Activated CD8-positive, alpha-beta memory T cell treated with anti-CD3 and anti-CD28 coated beads for 36 hours (primary cell): ENCODE data around the gene ABHD8. TPM values are rescaled to one million over a fixed set of nuclear protein-coding genes. Genes with fewer than 3 reads are reported as not detected.
"Not testable (repeated sequence)": the region's sequence is repeated elsewhere in the genome, so short reads cannot be mapped to it uniquely, and the experiment has no call there.

Experiments used
- CTCF ChIA-PET: fragments of 350-600 bp; sonication (Branson Sonifier 250); formaldehyde crosslinking; loops from one replicate; lab custom pipeline; 2021; ENCODE audit warnings: antibody characterized with exemption; lab: Charles Lee
- POLR2A ChIA-PET: fragments of 350-600 bp; sonication (Branson Sonifier 250); formaldehyde crosslinking; loops from one replicate; lab custom pipeline; 2021; ENCODE audit warnings: antibody characterized with exemption; lab: Charles Lee
- total RNA-seq, 2 experiments: library from RNA; stranded (reverse); gene quantifications; one replicate each; pipeline ENCODE4 v1.2.3, GENCODE V29; 2021

Gene ABHD8
- total RNA-seq, 2 experiments from 2014 or later: 4.9 to 5.6 TPM

DNA sequence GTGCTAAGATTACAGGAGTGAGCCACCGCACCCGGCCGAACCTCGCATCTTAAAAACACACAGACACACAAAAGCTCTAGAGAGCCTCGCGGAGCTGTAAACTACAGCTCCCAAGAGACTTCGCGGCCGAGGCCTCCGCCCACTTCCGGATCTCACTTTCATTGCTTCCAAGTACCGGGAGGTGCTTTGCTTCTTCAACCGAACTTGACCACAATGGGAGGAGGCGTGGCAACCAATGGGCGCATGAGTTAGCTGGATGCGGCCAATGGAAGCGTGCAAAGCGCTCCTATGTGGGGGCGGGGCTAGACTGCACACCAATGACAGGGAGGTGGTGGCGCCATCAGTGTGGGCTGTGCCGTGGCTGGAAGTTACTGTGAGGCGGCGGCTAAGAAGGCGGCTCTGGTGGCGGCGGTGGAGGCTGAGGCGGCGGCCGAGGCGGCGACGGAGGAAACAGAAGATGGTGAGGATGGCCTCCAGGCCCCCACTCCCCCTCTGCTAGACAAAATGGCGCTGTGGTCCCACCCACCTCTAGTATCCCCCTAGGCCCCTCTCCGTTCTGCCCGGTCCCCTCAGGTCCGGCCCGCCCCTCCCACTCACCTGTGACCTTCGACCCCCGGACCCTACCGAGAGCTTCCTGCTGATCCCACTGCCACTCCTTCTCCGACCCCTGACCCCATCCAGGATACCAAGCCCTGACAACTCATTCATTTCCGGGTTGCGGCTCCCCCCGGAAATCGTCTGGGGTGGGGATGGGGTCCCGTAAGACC lies 6.2 kb upstream of the ABHD8 start, which contains the start of gene DDA1:
Gene DDA1, plus strand, starts transcription at position 366 of the 767 bp plus-strand sequence. Its CDS starts 92 bp downstream, at position 458.
- ChIA-PET CTCF (interaction anchor here (0.5 to 1.4 kb wide), 8 partner anchors 11 to 325 kb away, joined by 3 to 6 read pairs (median 3); partner anchors contain the start of gene ANO8), POLR2A (interaction anchor here (0.5 to 1.2 kb wide), 8 partner anchors 19 to 967 kb away, joined by 3 to 4 read pairs (median 3); partner anchors contain the start of genes ANO8 and GTPBP3)

DNA sequence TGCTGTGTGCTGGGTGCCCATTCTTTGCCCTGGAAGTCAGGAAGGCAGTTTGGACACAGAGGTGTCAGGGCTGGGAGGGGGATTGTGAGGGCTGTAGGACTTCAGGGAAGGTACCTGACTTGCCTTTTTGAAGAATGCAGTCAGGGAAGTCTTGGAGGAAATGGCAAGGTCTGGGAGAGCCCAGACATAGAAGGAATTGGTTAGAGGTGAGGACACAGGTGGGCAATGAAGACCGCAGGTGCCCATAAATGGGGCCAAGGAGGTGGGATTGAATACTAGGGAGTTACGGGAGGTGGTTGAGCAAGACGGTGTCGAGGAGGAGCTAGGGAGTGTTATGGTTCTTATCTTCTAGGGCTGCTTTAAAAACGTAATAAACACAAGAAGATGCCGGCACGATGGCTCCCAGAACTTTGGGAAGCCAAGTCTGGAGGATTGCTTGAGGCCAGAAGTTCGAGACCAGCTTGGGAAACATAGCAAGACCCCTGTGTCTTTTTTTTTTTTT lies 4.7 kb upstream of the ABHD8 start:
- ChIA-PET POLR2A (interaction anchor here (0.6 kb wide), 1 partner anchor 972 kb away, joined by 12 read pairs; no protein-coding TSS in a partner anchor), CTCF (interaction anchor here (0.7 kb wide), 1 partner anchor 137 kb away, joined by 3 read pairs; no protein-coding TSS in a partner anchor)

DNA sequence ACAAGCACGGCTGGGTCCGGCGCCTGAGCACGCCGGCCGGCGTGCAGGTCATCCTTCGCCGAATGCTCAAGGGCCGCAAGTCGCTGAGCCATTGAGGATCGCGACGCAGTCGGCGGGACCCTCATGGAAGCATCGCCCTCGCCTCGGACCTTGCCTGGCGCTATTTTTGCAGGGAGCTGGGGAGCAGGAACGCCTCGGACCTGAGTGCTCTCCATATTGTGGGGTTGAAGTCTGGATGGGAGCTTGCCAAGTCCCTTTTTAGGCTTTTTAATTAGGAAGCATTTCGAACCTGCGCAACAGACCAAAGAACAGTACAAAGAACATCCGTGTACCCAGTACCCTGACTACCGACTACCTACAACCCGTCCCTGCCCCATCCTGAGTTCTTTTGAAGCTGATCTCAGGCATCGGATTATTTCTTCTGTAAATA lies 3.1 kb upstream of the ABHD8 start:
- CTCF ChIA-PET: interaction anchor here (0.6 to 1.3 kb wide), 2 partner anchors 11 to 25 kb away, joined by 5 to 7 read pairs; partner anchors contain the start of gene ANKLE1

DNA sequence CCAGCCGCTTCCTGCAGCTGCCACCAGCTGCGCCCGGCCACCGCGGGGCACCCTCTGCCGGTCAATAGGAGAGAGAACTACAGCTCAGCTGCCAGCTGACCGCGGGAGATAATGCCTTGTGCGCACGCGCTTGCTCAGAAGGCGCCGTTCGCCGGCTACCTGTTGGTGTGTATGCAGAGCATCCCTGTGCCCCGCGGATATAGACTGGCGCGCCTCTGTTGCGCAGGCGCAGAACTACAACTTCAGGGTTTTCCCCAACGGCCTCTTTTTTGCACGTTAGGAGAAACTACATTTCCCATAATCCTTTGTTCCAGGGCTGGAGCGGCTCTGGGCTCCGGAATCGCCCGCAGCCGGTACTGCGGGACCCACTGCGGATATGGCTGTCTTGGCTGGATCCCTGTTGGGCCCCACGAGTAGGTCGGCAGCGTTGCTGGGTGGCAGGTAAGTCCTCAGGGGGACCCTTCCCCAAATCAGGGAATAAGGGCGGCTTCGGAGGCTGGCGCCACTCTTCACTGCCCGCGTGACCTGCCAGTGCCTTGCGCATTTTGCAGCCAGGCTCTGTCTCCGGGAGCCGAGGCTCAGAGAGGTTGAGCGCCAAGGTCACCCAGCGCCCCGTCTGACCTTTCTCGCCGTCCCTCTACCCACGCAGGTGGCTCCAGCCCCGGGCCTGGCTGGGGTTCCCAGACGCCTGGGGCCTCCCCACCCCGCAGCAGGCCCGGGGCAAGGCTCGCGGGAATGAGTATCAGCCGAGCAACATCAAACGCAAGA lies 2.5 kb upstream of the ABHD8 start, which contains the start of gene MRPL34:
Gene MRPL34, plus strand, starts transcription at position 356 of the 768 bp plus-strand sequence. Its CDS starts 21 bp downstream, at position 377.
- CTCF ChIA-PET: interaction anchor here (0.6 to 2.1 kb wide), 11 partner anchors 10 to 1463 kb away, joined by 3 to 16 read pairs (median 4); partner anchors contain the start of genes ANKLE1 and ANO8
- POLR2A ChIA-PET: interaction anchor here (0.7 to 1.0 kb wide), 4 partner anchors 11 to 39 kb away, joined by 3 to 4 read pairs (median 4); partner anchors contain the start of gene BABAM1

More for the DNA sequence above, 3.1 kb upstream of the ABHD8 start:
- POLR2A ChIA-PET: interaction anchor here (0.6 to 0.7 kb wide), 2 partner anchors 13 to 32 kb away, joined by 4 read pairs; no protein-coding TSS in a partner anchor

DNA sequence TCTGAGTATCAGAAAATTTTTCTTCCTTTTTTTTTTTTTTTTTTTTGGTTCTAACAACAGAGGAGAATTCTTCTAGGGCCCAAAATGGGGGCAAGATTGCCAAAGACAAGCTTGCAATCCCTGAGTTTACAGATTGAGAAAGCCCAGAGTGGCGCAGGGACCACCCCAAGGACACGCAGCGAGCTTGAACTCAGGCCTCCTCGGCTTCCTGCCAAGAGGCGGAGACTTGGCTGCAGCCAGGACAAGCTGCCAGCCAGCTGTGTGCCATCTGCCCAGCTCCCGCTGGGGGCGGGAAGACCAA lies 1.9 kb upstream of the ABHD8 start:
- ChIA-PET CTCF (interaction anchor here (0.6 to 2.1 kb wide), 11 partner anchors 10 to 1463 kb away, joined by 3 to 16 read pairs (median 4); partner anchors contain the start of genes ANKLE1 and ANO8), POLR2A (interaction anchor here (0.7 to 1.0 kb wide), 3 partner anchors 11 to 38 kb away, joined by 3 to 4 read pairs (median 4); partner anchors contain the start of gene BABAM1)

DNA sequence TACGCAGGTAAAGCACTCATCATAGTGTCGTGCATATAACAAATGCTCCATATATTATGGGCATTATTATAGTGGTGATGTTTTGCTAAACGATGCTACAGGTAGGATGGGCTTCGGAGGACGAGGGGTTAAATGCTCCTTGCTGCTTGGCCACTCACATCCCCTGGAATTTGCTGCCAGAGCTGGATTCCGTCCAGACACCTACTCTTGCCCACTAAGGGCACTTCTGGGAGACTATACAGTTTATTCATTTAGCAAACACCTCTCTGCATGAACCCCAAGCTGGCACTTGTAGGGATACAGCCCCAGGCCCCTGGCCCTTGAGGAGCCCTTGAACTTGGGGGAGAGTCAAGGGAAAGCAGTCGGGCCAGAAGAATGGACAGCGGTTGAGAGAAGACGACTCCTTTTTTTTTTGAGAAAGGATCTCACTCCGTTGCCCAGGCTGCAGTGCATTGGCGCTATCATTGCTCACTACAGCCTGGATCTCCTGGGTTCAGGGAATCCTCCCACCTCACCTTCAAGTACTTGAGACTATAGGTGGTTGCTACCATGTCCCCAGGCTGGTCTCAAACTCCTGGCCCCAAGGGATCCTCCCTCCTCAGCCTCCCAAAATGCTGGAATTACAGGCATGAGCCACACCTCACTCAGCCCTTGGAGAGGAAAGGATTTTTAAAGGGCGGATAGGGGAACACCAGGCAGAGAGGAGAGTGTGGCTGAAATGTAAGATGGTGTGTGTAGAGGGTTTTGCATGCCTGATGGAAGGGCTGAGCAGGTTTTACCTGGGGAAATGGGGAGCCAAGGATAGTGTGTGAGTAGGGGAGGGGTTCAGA lies 1.4 kb upstream of the ABHD8 start:
- ChIA-PET POLR2A (interaction anchor here (0.5 to 1.0 kb wide), 4 partner anchors 10 to 38 kb away, joined by 3 to 6 read pairs (median 4); partner anchors contain the start of gene BABAM1), CTCF (interaction anchor here (0.6 to 2.2 kb wide), 12 partner anchors 9 to 1464 kb away, joined by 3 to 16 read pairs (median 4); no protein-coding TSS in a partner anchor)

DNA sequence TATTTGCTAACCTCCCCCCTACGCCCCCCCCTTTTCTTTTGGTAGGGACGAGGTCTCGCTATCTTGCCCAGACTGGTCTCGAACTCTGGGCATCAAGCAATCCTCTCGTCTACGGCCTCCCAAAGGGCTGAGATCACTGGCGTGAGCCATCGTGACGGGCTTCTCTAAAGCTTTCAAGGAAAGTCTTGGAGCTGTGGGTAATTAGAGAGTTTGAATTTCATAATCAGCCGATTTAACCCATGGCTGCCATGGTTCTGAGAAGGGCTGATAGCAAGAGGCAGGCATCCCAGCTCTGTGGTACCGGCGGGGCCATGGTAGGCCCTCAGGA lies 679 bp upstream of the ABHD8 start:
- POLR2A ChIA-PET: interaction anchor here (0.5 kb wide), 2 partner anchors 39 to 992 kb away, joined by 4 to 6 read pairs; no protein-coding TSS in a partner anchor
- CTCF ChIA-PET: interaction anchor here (0.6 to 2.2 kb wide), 5 partner anchors 8 to 82 kb away, joined by 3 to 14 read pairs (median 5); no protein-coding TSS in a partner anchor

DNA sequence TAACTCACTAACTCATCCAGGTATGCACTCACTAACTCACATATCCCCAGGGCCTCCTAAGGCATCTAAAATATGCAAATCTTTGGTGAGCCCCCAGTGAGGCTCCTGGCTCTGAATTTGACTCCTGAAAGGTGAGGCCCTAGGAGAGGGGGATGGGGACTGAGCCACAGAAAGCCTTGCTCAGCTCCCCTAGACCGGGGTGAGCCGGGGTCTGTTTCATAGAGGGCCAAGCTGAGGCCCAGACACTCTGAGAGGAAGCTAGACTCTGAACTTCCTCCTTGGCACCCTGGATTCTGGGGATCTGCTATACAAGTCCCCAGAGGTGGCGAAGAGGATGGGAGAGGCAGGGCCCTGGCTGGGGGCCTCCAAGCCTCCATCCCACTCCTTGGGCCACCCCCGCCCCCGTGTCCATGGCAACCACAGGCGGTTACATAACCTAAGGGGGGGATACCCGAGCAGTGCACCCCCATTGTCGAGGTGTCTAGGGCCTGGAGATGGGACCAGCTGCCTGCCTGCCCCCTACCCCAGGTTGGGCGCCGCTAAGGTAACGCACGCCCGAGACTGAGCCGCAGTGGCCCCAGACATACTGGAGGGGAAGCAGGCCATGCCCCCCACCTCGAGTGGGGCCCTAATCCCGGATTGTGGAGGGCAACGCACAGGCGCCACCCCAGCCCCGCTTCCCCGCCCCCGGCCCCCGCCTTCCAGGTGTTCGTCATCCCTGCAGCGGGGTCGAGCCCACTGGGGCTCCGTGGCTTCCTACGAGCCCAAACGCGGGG lies 646 bp downstream of the ABHD8 start:
- CTCF ChIA-PET: interaction anchor here (2.2 kb wide), 1 partner anchor 9 kb away, joined by 14 read pairs; no protein-coding TSS in a partner anchor
- POLR2A ChIA-PET: no interaction called here

DNA sequence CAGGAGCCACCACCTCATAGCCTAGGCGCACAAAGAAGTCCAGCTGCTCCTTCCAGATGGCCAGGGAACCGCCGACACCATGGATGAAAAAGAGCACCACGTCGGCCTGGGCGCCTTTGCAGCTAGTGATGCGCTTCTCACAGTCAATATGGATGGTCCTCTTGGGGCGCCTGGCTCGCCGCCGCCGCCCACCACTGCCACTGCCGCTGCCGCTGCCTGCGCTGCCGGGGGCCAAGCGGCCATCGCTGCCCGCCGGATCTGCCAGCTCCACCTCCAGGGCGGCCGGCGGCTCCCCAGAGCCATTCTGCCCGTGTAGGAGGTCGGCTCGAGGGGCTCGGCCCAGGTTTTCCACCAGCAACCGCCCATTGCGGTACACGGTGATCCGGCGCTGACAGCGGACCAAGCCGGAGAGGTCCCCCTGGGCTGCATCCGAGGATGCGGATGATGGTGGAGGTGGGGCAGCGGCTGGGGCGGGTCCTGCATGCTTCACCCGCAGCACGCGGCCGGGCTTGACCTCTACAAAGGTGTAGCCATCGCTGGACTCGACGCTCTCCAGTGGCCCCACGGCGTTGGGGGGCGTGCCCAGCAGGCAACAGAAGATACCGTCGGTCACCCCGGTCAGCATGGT lies 2.1 kb downstream of the ABHD8 start:
- ChIA-PET CTCF (no interaction called here), POLR2A (no interaction called here)

DNA sequence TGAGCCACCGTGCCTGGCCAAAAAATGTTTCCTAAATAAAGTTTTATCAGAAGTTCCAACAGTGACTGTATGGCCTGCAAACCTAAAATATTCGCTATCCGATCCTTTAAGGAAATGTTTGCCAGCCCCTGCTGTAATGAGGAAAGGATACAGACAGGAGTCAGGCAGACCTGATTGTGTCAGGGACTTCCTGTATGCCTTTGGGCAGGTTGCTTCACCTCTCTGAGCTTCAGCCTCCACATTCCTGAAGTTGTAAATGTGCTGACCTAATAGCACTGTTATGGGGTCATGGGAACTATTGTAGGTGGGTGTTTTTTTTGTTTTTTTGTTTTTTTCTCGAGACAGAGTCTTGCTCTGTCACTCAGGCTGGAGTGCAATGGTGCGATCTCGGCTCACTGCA lies 6.2 kb downstream of the ABHD8 start:
- ChIA-PET CTCF (interaction anchor here (1.0 to 1.2 kb wide), 2 partner anchors 45 to 89 kb away, joined by 4 to 5 read pairs; no protein-coding TSS in a partner anchor), POLR2A (no interaction called here)

DNA sequence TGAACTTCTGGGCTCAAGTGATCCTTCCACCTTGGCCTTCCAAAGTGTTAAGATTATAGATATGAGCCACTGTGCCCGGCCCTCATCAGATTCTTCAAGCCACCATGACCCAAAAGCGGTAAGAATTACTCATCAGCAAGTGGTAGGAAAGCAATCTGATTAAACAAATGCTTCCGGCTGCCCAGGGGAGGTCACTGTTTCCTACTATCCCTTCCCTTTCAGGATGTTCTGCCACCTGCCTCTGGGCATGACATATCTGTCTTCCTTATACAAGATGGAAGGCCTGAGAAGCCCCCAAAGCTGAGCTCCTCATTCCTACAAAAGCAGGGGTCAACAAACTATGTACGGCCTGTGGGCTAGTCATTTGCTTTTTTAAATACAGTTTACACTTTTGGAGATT lies 7.0 kb downstream of the ABHD8 start:
- POLR2A ChIA-PET: no interaction called here
- CTCF ChIA-PET: interaction anchor here (1.0 to 1.2 kb wide), 4 partner anchors 8 to 89 kb away, joined by 4 to 9 read pairs (median 5); no protein-coding TSS in a partner anchor

DNA sequence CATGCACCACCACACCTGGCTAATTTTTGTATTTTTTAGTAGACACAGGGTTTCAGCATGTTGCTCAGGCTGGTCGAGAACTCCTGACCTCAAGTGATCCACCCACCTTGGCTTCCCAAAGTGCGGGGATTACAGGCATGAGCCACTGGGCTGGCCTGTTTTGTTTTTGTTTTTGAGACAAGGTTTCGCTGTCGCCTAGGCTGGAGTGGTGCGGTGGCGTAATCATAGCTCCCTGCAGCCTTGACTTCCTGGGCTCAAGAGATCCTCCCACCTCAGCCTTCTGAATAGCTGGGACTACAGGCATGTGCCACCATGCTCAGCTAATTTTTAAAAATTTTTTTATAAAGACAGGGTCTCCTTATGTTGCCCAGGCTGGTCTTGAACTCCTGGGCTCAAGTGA lies 7.7 kb downstream of the ABHD8 start:
- CTCF ChIA-PET: interaction anchor here (0.7 to 1.6 kb wide), 4 partner anchors 9 to 91 kb away, joined by 5 to 9 read pairs (median 6); no protein-coding TSS in a partner anchor
- POLR2A ChIA-PET: not testable (repeated sequence)

DNA sequence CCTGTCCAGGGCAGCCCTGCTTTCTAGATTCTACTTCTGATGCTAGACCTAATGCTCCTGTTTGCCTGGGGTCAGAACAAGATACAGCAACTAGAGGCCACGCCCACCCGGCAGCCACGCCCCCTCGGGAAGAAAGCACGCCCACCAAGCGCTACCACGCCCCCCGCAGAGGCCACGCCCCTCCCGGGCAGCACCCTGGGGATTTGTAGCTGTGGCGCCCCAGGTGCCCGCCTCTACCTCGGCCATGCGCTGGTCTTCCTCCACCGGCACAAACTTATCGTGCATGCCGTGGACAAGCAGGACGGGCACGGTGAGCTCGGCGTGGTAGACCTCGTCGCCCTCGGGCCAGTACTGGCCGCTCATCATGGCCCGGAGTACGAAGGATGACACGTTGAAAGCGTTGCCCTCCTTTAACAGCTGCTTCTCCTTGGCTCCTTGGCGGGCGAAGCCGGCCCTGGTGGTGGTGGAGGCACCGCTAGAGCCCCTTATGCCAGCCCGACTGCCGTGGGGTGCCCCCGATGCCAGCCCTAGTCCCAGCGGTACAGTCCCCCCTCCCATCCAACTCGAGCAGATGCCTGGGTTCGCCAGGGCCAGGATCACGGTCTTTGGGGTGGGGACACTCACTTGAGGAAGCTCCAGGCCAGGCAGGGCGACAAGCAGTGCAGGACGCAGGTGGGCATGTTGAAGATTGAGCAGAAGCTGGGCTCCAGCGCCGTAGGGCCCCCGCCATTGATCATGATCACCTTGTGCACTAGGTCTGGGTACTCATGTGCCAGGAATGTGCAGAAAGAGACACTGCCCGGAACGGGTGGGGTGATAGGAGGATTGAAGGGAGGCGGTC lies 9.0 kb downstream of the ABHD8 start:
- CTCF ChIA-PET: interaction anchor here (1.6 to 2.9 kb wide), 4 partner anchors 9 to 92 kb away, joined by 4 to 14 read pairs (median 7); partner anchors contain the start of genes ABHD8 and ANKLE1
- POLR2A ChIA-PET: interaction anchor here (0.8 kb wide), 1 partner anchor 11 kb away, joined by 4 read pairs; no protein-coding TSS in a partner anchor

DNA sequence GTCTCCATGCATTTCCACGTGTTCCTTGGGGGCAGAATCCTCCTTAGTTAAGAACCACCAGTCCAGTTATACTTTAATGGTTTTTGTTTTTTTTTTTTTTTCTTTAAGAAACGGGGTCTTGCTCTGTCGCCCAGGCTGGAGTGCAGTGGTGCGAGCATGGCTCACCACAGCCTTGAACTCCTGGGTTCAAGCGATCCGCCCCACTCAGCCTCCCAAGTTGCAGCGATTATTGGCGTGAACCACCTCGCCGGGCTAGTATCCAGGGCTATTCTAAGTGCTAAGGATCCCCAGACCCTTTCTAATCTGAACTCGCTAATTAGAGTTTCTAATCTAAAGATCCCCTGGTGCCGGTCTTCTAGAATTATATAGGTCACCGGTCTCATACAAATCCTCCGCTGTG lies 9.6 kb downstream of the ABHD8 start:
- POLR2A ChIA-PET: interaction anchor here (1.0 kb wide), 1 partner anchor 42 kb away, joined by 3 read pairs; the partner anchor contains the start of gene ANO8
- CTCF ChIA-PET: interaction anchor here (1.1 to 2.9 kb wide), 8 partner anchors 10 to 103 kb away, joined by 3 to 16 read pairs (median 8); partner anchors contain the start of genes ABHD8, ANKLE1 and MRPL34
